HG02970 (cell line): ENCODE measurements around the gene NOL4L.

Experiments
- ATAC-seq: cut with Tn5 transposase; IDR thresholded peaks from one replicate; pipeline ENCODE4 v1.9.1; 2021; ENCODE audit warnings: mild to moderate bottlenecking, moderate library complexity, moderate number of reproducible peaks; ENCODE audit not compliant: unreplicated experiment, low FRiP score

The NOL4L gene

DNA sequence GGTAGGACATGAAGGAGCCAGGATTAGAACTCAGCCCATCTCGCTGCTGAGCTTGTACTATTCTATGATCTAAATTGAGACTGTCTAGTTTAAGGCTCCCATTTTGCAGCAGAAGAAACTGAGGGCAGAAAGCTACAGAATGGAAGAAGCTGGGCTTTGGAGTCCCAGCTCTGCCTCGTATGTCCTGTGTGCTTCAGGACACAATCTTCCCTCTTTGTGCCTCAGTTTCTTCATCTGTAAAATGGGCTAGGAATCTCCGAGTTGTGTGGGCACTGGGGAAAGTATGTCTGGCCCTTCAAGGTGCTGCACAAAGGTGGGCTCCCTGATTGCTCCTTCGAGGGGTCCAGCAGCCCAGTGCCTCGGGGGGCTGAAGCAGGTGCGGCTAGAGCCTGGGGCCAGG lies 20.7 kb downstream of the NOL4L start:
- no peak for ATAC-seq

DNA sequence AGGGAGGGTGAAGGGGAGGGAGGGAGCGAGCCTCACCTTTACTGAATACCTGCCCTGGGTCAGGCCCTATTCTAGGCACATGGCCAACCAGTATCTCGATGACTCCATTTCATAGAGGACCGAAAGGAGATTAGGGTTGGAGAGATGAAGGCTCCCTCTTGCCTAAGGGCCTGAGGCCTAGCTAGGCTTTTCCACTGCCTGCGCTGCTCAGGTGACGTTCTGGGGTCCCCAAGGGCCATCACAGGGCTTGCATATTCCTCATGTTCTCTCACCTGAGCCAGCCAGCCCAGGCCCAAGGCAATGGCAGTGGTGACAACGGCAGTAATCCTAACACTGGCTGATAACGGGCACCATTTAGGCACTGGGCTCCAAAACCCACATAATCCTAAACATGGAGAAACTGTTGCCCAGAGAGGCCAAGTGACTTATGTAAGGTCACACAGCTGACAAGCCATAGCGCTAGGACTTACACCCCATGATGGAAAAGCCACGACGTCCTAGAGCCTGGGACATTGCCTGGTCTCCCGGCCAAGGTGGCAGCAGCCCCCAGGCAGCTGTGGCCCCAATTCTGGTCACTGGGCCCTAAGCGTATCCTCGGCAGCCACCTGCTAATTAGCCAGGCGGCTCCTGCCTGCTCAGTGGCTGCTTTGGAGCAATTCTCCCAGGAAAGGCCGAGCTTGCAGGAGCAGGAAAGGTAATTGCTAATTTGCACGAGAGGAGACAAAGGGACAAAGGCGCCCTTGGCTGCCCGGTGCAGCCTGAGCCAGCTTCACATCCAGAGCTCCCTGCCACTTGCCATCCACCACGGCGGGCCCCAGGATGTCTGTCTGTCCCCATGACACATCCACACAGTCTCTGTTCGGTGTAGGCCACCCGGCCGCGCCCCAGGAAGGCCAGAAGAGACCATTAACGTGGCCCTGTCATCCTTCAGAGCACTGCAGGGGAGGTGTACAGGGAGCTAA lies 21.5 kb downstream of the NOL4L start:
- ATAC-seq = no peak

DNA sequence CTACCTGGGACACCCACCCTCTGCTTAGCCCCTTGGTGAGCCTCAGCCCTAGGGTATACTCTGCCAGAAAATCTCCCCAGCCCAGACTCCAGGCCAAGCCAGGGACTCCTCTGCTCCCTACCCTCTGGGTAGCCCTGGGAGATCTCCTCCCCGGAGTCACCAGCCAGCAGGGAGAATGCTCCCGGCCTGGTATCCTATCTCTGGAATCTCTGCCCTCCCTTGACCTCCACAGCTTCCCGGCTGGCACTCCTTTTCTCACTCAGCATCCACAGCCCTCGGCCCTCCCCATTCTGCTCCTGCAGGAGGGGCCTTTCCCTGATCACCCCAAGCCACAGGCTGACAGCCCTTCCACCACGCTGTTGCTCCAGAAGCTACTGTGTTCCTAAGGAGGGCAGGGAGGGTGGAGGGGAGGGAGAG lies 22.6 kb downstream of the NOL4L start:
- ATAC-seq = no peak

DNA sequence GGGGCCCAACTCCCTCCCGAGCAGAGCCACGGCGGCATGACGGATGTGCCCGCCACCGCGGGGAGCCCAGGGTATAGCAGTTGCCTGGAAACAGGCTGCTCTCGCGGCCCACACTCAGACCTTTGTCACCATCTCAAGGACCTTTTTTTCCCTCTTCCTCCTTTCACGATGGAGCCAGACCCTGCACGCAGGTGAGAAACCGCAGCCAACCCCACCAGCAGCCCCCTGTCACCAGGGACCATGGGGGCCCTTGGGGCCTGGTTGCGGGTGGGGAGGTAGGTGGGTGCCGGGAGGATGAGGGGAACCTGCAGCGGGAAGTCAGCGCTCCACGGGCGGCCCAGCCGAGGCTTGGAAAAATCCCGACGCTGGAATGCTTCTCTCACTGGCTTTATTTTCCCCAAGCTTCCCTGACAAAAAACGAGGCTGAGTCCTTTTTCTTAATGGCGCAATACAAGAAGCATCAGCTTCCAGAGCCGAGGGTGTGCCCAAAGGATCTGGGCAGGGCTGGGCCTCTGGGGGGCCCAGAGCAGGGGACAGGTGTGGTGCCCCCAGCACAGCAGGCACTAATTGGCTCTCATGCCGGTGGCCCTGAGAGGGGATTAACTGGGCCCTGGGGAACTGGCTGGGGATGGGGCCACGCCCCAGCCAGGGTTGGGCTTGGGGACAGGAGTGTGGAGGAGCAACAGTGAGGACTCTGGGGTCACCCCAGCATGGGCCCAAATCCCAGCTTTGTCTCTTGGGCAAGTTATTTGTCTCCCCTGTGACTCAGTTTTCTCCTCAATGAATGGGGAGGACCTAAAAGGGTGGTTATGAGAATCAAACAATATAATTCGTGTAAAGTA lies 23.9 kb downstream of the NOL4L start:
- ATAC-seq = no peak

DNA sequence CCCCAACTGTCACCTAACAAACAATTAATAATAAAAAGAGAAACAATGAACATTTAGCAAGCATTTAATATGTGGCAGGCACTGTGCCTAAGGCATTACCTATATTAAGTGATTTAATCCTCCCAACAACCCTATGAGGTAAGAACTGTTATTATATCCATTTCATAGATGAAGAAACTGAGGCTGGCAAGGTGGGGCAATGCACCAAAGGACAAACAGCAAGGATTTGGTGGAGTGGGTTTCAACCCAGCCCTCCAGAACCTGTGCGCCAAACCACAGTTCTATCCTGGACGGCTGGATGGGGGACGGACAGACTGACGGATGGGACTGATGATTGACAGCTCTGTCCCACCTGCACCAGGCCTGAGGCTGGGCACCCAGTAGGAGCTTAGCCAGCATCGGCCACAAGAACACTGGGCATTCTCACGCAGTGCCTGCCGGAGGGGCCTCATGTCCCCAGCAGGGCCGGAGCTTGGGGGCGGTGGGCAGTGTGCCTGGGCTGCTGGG lies 24.6 kb downstream of the NOL4L start:
- no peak for ATAC-seq

DNA sequence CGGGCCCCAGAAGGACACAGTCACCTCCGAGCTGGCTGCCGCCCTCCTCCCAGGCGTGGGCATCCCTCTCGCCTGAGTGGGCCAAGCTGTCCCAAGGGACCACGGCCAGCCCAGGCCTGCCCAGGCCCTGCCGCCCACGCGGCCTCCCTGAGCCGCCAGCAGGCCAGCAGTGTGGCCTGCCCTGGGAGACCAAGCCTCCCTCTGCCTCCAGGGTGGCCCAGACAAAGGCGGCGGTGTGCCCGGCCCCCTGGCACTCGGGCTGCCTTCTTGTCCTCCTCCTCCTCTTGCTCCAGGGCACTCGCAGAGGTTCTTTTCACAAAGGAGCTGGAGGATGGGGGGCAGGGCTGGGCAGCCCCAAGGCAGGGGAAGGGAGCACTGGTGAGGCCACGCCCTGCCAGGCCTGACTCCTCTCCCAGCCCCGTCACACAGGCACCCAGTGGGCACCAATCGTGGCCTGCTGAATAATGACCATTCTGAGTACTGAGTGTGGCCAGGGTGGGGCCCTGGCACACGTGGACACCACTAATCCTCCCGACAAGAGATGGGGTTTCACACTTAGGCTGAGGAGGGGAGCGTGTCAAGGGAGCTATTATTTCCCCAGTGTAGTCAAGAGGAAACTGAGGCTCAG lies 25.3 kb downstream of the NOL4L start:
- no peak for ATAC-seq

DNA sequence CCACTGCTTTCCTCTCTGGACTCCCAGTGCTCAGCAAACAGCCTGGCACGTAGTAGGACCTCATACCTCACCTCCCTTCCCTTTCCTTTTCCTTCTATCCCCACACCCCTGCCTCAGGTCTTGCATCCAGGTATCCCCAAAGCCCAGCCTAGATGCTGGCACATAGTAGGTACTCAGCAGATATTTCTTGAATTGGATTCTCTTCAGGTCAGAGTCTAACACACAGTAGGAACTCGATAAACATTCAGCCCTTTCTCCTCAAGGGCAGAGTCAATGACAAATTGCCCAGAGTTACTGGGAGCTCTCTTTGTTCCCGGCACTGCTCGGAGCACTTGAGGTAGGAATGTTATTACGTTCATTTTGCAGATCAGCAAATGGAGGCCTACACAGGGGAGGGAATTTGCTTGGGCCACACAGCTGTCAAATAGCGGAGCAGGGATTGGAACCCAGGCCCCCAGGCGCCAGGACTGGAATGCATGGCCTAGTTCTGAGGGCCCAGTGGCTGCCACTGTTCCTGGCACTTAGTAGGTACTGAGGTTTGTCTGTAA lies 25.9 kb downstream of the NOL4L start:
- no peak for ATAC-seq

DNA sequence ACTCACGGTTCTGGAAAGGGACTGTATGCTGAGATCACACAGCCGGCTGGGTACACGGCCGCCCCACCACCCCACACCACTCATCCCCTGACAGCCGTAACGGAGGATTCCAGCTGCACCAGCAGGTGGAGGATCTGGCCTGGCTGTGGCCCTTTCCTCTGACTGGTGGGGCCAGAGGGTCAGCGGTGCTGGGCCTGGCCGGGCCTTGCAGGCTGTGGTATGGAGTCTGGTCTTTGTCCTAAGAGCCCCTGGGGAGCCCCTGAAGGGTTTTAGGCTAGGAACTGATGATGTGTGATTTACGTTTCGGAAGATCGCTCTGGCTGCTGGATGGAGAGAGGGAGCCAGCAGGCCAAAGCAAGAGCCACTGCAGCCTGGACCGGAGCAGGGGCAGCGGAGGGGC lies 26.6 kb downstream of the NOL4L start:
- no peak for ATAC-seq

DNA sequence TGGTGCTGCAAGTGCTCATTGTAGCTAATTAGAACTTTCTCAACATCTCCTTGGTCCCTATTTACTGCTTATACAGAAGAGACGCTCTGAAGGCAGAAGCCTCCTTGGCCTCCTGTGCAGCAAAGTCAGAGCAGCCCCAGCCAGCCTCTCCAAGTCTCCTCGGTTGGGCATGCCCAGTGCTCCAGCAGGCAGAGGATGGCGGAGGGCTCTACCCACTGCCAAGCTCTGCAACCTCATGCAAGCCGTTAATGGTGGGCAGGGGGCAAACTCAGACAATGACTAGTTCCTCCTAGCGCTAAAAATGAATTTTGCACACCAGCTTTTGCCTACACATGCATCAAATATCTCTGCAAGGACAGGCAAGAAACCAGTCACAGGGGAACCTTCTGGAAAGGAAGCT lies 27.8 kb downstream of the NOL4L start:
- no peak for ATAC-seq

DNA sequence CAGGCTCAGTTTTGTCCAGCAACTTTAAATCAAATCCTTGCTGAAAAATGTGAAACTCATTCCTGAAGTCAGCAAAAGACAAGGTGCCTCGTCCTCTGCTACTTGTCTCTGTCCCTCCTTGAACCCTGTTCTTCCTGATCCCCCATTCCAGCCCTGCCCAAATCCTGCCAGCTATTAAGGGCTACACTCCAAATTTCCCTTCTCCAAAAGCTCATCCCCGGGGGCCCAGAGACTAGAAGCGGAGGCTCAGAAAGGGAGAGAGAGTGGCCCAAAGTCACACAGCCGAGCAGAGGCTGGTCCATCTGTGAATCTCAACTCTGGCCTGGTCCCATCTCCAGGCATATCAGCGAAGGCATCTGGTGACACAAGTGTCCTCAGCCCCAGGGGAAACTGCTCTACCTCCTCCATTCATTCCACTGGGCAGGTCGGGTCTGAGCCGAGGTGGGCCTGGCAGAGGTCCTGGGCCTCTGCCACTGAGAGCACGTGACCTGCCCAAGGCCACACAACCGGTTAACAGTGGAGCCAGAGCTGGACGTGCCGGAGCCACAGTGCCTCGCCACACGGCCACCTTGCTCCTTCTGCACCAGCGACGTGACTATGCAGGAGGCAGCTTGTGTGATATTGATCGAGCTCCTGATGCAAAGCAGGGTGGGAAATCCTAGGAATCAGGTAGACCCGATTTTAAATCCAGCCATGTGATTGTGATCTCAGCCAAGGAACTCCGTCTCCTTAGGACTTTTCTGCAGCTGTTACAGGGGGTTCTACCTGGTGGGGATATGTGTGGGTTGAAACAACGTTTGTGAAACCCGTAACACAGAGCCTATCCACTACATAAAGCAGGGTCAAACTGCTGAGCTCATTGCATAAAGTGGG lies 28.6 kb downstream of the NOL4L start:
- ATAC-seq = no peak

DNA sequence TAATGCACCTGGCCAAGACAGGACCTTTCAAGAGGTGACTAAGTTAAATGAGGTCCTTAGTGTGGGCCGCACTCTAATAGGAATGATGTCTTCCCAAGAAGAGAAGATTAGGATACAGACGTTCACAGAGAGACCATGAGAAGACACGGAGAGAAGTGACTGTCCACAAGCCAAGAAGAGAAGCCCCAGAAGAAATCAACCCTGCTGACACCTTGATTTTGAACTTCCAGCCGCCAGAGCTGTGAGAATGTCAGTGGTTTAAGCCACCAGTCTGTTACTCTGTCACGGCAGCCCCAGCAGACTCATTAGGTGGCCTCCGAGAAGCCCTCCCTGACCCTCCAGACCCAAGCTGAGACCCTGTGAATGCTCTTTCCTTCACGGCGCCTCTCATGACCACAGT lies 29.5 kb downstream of the NOL4L start:
- ATAC-seq = no peak

DNA sequence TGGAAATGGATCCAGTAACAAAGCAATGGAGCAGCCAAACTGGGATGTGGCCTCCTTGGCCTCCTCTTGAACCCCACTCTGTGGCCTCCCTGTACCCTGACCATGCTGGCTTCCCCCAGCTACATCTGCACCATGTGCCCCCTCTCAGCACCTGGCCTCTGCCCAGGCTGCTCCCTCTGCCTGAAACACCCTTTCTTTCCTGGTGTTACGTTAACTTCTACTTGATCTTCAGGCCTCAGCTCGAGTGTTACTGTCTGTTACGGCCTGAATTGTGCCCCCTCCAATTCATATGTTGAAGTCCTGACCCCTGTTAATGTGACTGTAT lies 30.2 kb downstream of the NOL4L start:
- ATAC-seq = no peak

DNA sequence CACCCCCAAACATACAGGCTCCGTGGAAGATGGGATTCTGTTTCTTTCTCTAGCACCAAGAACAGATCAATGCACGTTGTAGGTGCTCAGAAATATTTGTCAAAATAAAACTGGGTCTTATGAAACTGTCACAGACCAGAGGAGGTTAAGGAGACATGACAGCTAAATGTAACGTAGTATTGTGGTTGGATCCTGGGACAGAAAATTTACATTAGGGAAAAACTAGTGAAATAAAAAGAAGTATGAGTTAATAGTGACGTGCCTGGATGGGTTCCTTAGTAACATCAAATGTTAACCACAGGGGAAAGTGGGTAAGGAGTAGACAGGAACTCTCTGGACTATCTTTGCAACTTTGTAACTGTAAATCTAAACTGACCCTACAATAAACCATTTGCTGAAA lies 31.5 kb downstream of the NOL4L start:
- ATAC-seq = no peak

DNA sequence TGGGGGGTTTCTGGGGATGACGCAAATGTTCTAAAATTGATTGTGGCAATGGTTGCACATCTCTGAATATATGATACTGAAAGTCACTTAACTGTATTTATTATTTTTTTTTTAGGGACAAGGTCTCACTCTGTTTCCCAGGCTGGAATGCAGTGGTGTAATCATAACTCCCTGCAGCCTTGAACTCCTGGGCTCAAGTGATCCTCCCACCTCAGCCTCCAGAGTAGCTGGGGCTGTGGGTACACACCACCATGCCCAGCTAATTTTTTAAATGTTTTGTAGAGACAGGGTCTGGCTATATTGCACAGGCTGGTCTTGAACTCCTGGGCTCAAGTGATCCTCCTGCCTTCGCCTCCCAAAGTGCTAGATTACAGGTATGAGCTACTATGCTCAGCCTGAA lies 33.4 kb downstream of the NOL4L start:
- ATAC-seq = no peak

DNA sequence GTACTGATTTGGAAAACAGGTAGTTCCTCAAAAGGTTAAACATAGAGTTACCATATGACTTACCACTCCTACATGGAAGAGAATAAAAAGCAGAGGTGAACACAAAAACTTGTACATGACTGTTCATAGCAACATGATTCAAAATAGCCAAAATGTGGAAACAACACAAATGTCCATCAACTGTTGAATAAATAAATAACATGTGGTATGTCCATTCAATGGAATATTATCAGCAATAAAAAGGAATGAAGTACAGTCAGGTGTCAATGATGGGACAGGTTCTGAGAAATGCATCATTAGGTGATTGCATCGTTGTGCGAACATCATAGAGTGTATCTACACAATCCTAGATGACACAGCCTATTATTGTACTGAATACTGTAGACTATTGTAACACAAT lies 35.3 kb downstream of the NOL4L start:
- ATAC-seq = no peak

DNA sequence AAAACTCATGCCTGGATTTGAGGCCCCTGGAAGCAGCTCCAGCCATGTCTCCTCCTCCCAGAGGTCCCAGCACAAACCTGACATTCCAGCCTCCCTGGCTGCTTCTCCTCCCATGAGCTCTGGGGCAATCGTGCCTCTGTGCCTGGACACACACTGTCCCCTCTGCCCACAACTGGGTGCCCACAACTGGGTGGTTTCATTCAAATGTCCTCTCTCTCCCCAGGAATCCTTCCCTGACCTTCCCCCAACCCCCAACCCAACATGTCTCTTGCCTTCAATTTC lies 37.4 kb downstream of the NOL4L start:
- ATAC-seq = no peak

DNA sequence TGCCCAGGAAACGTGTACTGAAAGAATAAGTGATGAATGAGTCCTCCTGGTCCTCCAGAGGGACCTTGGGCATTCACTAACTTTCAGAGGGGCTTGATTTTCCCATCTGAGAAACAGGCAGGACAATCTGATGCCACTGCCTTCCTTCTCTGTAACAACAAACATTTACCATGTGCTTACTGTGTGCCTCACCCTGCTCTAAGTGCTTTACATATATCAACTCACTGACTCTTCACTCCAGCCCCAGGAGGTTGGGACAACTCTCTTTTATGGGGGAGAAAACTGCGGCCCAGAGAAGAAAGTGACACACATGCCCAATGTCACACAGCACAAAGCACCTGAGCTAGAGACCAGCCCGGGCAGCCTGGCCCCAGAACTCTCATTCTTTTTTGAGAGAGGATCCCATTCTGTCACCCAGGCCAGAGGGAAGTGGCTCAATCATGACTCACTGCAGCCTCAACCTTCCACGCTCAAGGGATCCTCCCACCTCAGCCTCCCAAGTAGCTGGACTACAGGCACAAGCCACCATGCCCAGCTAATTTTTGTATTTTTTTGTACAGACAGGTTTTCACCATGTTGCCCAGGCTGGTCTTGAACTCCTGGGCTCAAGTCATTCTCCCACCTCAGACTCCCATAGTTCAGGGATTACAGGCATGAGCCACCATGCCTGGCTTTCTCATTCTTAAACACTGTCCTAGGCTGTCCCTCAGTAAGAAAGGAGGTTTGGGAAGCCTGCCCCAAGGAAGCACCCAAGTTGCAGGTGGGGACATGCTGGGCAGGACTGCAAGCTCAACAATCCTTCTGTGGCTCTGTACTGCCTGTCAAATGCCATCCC lies 38.0 kb downstream of the NOL4L start:
- no peak for ATAC-seq

DNA sequence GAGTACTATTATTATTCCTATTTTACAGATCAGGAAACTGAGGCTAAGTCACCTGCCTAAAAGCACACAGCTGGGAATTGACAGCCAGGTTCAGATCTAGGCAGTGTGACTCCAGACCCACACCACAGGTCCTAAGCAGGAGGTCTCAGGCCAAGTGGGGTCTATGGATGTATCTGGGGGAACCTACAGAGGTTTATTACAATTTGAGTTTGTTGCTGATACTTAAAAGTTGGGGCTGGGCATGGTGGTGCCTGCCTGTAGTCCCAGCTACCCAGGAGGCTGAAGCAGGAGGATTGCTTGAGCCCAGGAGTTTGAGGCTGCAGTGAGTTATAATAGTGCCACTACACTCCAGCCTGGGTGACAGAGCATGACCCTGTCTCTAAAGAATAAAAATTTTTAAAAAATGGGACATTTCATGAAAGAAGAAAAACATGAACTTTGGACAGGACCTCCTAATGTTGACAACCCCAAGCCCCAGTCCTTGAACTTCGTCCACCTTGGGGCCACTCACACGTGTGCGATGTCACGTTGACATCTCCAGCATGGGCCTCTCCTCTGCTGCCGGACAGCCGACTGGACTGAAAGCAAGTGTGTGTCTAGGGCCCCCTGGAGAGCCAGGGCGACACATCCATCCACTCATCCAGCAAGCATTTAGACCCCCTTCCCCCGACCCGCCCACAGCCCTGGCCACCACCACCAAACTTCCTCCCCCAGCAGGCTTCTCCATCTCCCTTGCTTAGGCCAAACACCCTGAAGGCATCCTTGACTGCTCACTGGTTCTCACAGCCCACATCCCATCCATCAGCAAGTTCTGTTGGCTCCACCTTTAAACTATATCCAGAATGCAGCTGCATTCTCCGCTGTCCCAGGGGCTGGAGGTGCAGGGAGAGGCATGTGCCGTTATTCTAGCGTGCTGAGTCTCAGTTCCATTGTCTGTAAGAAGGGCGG lies 40.0 kb downstream of the NOL4L start:
- no peak for ATAC-seq
